Loucy (cell line): ENCODE results near the gene ZFTA.
A peak's percentile ranks its signal among the peaks of the same experiment; 100 is the strongest.

Experiments
- H2AFZ ChIP-seq: fragments of 200-600 bp; sonication (generic); 2 replicates; pipeline ENCODE4 v1.6.0; 2016; ENCODE audit warnings: antibody characterized with exemption, mild to moderate bottlenecking, low read length, moderate library complexity
- H3F3A ChIP-seq: fragments of 200-600 bp; 2 replicates; pipeline ENCODE4 v1.6.0; 2016; ENCODE audit warnings: antibody characterized with exemption, low read depth, mild to moderate bottlenecking
- H3K27me3 ChIP-seq: fragments of 200-600 bp; sonication (generic); 2 replicates; pipeline ENCODE4 v1.6.1; 2014; ENCODE audit warnings: low read length, mild to moderate bottlenecking; ENCODE audit not compliant: insufficient read depth, poor library complexity, severe bottlenecking
- H3K36me3 ChIP-seq: fragments of 200-600 bp; sonication (generic); 2 replicates; pipeline ENCODE4 v1.6.1; 2016; ENCODE audit warnings: low read length; ENCODE audit not compliant: insufficient read depth
- H3K4me1 ChIP-seq: fragments of 200-600 bp; sonication (generic); 2 replicates; pipeline ENCODE4 v1.5.1; 2014; ENCODE audit warnings: low read length, mild to moderate bottlenecking; ENCODE audit not compliant: insufficient read depth, poor library complexity, severe bottlenecking
- H3K4me2 ChIP-seq: fragments of 200-600 bp; sonication (generic); 2 replicates; pipeline ENCODE4 v1.6.0; 2014; ENCODE audit warnings: antibody characterized with exemption, low read length, low read depth, mild to moderate bottlenecking; ENCODE audit not compliant: poor library complexity, severe bottlenecking
- H3K4me3 ChIP-seq: fragments of 200-600 bp; sonication (generic); 2 replicates; pipeline ENCODE4 v1.5.1; 2014; ENCODE audit warnings: low read length, mild to moderate bottlenecking, mixed read lengths; ENCODE audit not compliant: poor library complexity, severe bottlenecking
- H3K79me2 ChIP-seq: fragments of 200-600 bp; sonication (generic); 2 replicates; pipeline ENCODE4 v1.6.1; 2014; ENCODE audit warnings: low read length; ENCODE audit not compliant: insufficient read depth
- H3K9ac ChIP-seq: fragments of 200-600 bp; sonication (generic); 2 replicates; pipeline ENCODE4 v1.6.0; 2014; ENCODE audit warnings: mild to moderate bottlenecking, low read depth, low read length, moderate library complexity; ENCODE audit not compliant: poor library complexity, severe bottlenecking
- H3K9me2 ChIP-seq: fragments of 200-600 bp; sonication (generic); replicated peaks from 2 replicates; pipeline ENCODE4 v1.6.1; 2016; ENCODE audit warnings: low read depth, low read length, mixed read lengths
- H3K9me3 ChIP-seq: fragments of 200-600 bp; sonication (generic); 2 replicates; pipeline ENCODE4 v1.6.1; 2014; ENCODE audit warnings: mild to moderate bottlenecking, antibody characterized with exemption, low read length, low read depth; ENCODE audit not compliant: insufficient read depth
- H4K20me1 ChIP-seq: fragments of 200-600 bp; sonication (generic); 2 replicates; pipeline ENCODE4 v1.6.0; 2014; ENCODE audit warnings: antibody characterized with exemption, low read length, mild to moderate bottlenecking; ENCODE audit not compliant: insufficient read depth, poor library complexity, severe bottlenecking
- EZH2phosphoT487 ChIP-seq: fragments of 200-600 bp; IDR thresholded peaks from 2 replicates; pipeline ENCODE4 v1.6.1; 2018; ENCODE audit warnings: antibody characterized with exemption, mild to moderate bottlenecking, moderate library complexity, borderline replicate concordance
- TF ChIP-seq, protein P1 (sequence below): fragments of 200-600 bp; sonication (generic); conservative IDR thresholded peaks from 2 replicates; pipeline ENCODE4 v1.5.1; 2014; ENCODE audit warnings: mild to moderate bottlenecking, antibody characterized with exemption, low read length

Gene ZFTA

DNA sequence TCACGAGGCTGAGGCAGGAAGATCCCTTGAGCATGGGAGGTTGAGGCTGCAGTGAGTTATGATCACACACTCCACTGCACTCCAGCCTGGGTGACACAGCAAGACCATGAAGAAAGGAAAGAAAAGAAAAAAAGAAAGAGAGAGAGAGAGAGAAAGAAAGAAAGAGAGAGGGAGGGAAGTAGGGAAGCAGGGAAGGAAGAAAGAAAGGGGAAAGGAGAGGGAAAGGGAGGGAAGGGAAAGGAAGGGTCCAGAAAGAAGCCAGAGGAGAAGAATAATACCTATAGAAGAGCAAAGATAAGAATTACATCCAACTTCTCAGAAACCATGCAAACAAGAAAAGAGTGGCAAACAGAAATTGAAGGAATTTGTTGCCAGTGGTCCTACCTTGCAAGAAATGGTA lies 17.2 kb upstream of the ZFTA start:
- H3K9ac ChIP-seq, result no peak overlapping the region
- TF ChIP-seq, protein P1, sequence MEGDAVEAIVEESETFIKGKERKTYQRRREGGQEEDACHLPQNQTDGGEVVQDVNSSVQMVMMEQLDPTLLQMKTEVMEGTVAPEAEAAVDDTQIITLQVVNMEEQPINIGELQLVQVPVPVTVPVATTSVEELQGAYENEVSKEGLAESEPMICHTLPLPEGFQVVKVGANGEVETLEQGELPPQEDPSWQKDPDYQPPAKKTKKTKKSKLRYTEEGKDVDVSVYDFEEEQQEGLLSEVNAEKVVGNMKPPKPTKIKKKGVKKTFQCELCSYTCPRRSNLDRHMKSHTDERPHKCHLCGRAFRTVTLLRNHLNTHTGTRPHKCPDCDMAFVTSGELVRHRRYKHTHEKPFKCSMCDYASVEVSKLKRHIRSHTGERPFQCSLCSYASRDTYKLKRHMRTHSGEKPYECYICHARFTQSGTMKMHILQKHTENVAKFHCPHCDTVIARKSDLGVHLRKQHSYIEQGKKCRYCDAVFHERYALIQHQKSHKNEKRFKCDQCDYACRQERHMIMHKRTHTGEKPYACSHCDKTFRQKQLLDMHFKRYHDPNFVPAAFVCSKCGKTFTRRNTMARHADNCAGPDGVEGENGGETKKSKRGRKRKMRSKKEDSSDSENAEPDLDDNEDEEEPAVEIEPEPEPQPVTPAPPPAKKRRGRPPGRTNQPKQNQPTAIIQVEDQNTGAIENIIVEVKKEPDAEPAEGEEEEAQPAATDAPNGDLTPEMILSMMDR, result no peak
- TF ChIP-seq EZH2phosphoT487, result no peak
- H4K20me1 ChIP-seq, result no peaks in the 10 kb centered on the region
- no peaks in the 10 kb centered on the region for H3K9me2 ChIP-seq
- peaks cover 7% of the 10 kb centered on the region for H3K4me1 ChIP-seq
- H2AFZ ChIP-seq, result no peak overlapping the region
- no peaks in the 10 kb centered on the region for H3F3A ChIP-seq
- H3K79me2 ChIP-seq, result no peaks in the 10 kb centered on the region
- H3K4me3 ChIP-seq, result no peak overlapping the region
- H3K9me3 ChIP-seq, result no peaks in the 10 kb centered on the region
- no peaks in the 10 kb centered on the region for H3K27me3 ChIP-seq
- no peak overlapping the region for H3K4me2 ChIP-seq
- no peaks in the 10 kb centered on the region for H3K36me3 ChIP-seq

DNA sequence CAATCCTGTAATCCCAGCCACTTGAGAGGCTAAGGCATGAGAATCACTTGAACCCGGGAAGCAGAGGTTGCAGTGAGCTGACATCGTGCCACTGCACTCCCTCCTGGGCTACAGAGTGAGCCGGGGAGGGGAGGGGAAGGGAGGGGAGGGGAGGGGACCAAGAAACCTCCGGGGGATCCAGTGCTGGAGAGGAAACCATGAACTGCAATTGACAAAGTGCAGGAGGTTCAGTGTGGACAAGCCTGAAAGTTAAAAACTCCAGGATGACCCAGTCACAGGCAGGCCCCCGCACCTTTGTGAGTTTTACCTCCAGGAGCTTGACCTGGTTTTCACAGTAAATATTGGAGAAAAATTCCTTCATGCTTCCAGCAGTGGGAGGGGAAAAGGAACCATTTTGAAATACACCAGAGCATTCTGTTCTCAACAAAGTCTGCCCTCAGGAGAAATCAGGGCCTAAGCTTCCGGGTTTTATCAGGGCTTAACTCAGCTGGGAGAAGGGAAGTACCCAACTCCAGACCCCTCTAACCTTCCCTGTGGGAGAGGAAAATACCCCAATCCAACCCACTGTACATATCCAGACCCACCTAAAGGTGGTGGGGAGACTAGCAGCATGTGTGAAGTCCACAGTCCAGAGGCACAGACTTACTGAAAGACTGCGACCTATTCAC lies 15.5 kb upstream of the ZFTA start:
- H3K9me3 ChIP-seq, result no peaks in the 10 kb centered on the region
- peak overlapping the region; percentile 95 for H2AFZ ChIP-seq
- H3F3A ChIP-seq, result no peaks in the 10 kb centered on the region
- H3K4me3 ChIP-seq, result peak overlapping the region; percentile 17
- peaks cover 7% of the 10 kb centered on the region for H3K4me1 ChIP-seq
- H3K9ac ChIP-seq, result peak overlapping the region; percentile 47
- H3K27me3 ChIP-seq, result no peaks in the 10 kb centered on the region
- no peaks in the 10 kb centered on the region for H3K9me2 ChIP-seq
- peak overlapping the region; percentile 52 for H3K4me2 ChIP-seq
- H4K20me1 ChIP-seq, result no peaks in the 10 kb centered on the region
- no peaks in the 10 kb centered on the region for H3K79me2 ChIP-seq
- TF ChIP-seq EZH2phosphoT487, result no peak
- TF ChIP-seq, protein P1, result no peak
- H3K36me3 ChIP-seq, result no peaks in the 10 kb centered on the region

DNA sequence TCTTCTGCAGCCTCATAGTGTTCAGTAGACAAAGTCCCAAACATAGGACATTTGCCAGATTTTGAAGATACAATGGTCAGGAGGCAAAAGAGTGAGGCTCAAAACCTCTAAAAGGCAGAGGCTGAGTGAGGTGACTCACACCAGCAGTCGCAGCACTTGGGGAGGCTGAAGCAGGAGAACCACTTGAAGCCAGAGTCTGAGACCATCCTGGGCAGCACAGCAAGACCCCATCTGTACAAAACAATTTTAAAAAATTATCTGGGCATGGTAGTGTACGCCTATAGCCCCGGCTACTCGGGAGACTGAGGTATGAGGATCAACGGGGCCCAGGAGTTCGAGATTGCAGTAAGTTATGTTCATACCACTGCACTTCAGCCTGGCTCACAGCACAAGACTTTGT lies 14.2 kb upstream of the ZFTA start:
- TF ChIP-seq, protein P1, result no peak
- no peak for TF ChIP-seq EZH2phosphoT487
- Histone ChIP-seq H3K9ac (no peak overlapping the region), H3K4me1 (peaks cover 7% of the 10 kb centered on the region), H2AFZ (no peak overlapping the region), H3K4me3 (no peak overlapping the region), H3K36me3 (no peaks in the 10 kb centered on the region), H3K79me2 (no peaks in the 10 kb centered on the region), H3K4me2 (no peak overlapping the region), H3K9me3 (no peaks in the 10 kb centered on the region), H3F3A (no peaks in the 10 kb centered on the region), H4K20me1 (no peaks in the 10 kb centered on the region), H3K27me3 (no peaks in the 10 kb centered on the region), H3K9me2 (no peaks in the 10 kb centered on the region)
